OCI-LY7 (cell line): ENCODE measurements around the gene SCUBE2. TPM values are rescaled to one million over a fixed set of nuclear protein-coding genes. Genes with fewer than 3 reads are reported as not detected.

Experiments used
- BruUV-seq: library from RNA; stranded (reverse); fragments of 400-500 nt; replicated peaks from 2 replicates; lab custom pipeline; 2021; lab: Mats Ljungman, UMichigan
- CTCF ChIA-PET: fragments of 300-600 bp; sonication (Branson Sonifier 250); formaldehyde crosslinking; loops from one replicate; lab custom pipeline; 2022; ENCODE audit warnings: antibody characterized with exemption; ENCODE audit not compliant: unreplicated experiment; lab: Charles Lee
- POLR2A ChIA-PET: fragments of 300-600 bp; sonication (Branson Sonifier 250); formaldehyde crosslinking; loops from one replicate; lab custom pipeline; 2022; ENCODE audit warnings: antibody characterized with exemption; lab: Charles Lee
- DNase-seq: peaks from one replicate; pipeline ENCODE4 v3.0.0-alpha.2; 2015; ENCODE audit warnings: low spot score
- H2AFZ ChIP-seq: fragments of 200-600 bp; sonication (generic), shearing (Covaris generic); 2 replicates; pipeline ENCODE4 v1.6.1; 2014; ENCODE audit warnings: mild to moderate bottlenecking, antibody characterized with exemption, low read length, moderate library complexity
- H3K27ac ChIP-seq: fragments of 200-600 bp; sonication (generic); 2 replicates; pipeline ENCODE4 v1.5.1; 2014; ENCODE audit warnings: mixed run types, low read depth, mild to moderate bottlenecking, moderate library complexity, low read length, inconsistent platforms; ENCODE audit not compliant: poor library complexity, severe bottlenecking
- H3K36me3 ChIP-seq: fragments of 200-600 bp; sonication (generic); 2 replicates; pipeline ENCODE4 v1.6.1; 2014; ENCODE audit warnings: mild to moderate bottlenecking, antibody characterized with exemption, low read length, moderate library complexity, mixed read lengths; ENCODE audit not compliant: insufficient read depth
- H3K4me1 ChIP-seq: fragments of 200-600 bp; sonication (generic); 2 replicates; pipeline ENCODE4 v1.5.1; 2014; ENCODE audit warnings: mild to moderate bottlenecking, low read length; ENCODE audit not compliant: insufficient read depth, poor library complexity, severe bottlenecking
- H3K4me2 ChIP-seq: fragments of 200-600 bp; sonication (generic); 2 replicates; pipeline ENCODE4 v1.6.1; 2014; ENCODE audit warnings: mild to moderate bottlenecking, low read length
- H3K4me3 ChIP-seq: fragments of 200-600 bp; sonication (generic); 2 replicates; pipeline ENCODE4 v1.5.1; 2014; ENCODE audit warnings: mild to moderate bottlenecking, low read depth, low read length; ENCODE audit not compliant: poor library complexity, severe bottlenecking
- H3K79me2 ChIP-seq: fragments of 200-600 bp; sonication (generic); 2 replicates; pipeline ENCODE4 v1.6.1; 2016; ENCODE audit warnings: low read depth, mild to moderate bottlenecking, low read length, moderate library complexity, mixed read lengths; ENCODE audit not compliant: insufficient read depth
- H3K9me2 ChIP-seq: fragments of 200-600 bp; sonication (generic); 2 replicates; pipeline ENCODE4 v1.6.1; 2016; ENCODE audit warnings: mild to moderate bottlenecking, low read length, mixed read lengths; ENCODE audit not compliant: insufficient read depth
- H3K9me3 ChIP-seq: fragments of 200-600 bp; sonication (generic); 2 replicates; pipeline ENCODE4 v1.6.1; 2014; ENCODE audit warnings: mild to moderate bottlenecking, mixed run types, low read length, mixed read lengths
- H4K20me1 ChIP-seq: fragments of 200-600 bp; sonication (generic); 2 replicates; pipeline ENCODE4 v1.6.1; 2014; ENCODE audit warnings: mild to moderate bottlenecking, antibody characterized with exemption, low read length, moderate library complexity, mixed read lengths; ENCODE audit not compliant: insufficient read depth
- EZH2phosphoT487 ChIP-seq: fragments of 200-600 bp; sonication (generic); IDR thresholded peaks from 2 replicates; pipeline ENCODE4 v1.6.1; 2018; ENCODE audit warnings: low read depth, borderline replicate concordance, mild to moderate bottlenecking, mixed run types, antibody characterized with exemption, low read length, moderate library complexity, mixed read lengths
- intact Hi-C: fragments of 100-400 bp; cut with micrococcal nuclease; formaldehyde crosslinking; loops from one replicate; pipeline ENCODE4 v1.10.0; 2022; ENCODE audit not compliant: unreplicated experiment
- total RNA-seq, 2 experiments: library from RNA; depleted of rRNA in 1 of 2; stranded (reverse); fragments of >200 nt in 1 of 2; shearing (Covaris generic) in 1 of 2; gene quantifications; 2 replicates each; pipeline ENCODE4 v1.2.3, GENCODE V29; 2014 to 2022
- TF ChIP-seq, protein P1 (sequence below): fragments of 200-600 bp; sonication (generic); conservative IDR thresholded peaks from 2 replicates; pipeline ENCODE4 v1.5.1; 2014; ENCODE audit warnings: mild to moderate bottlenecking, antibody characterized with exemption, low read length, moderate library complexity, mixed read lengths

Gene SCUBE2
- total RNA-seq, 2 experiments from 2014 or later = not detected

DNA sequence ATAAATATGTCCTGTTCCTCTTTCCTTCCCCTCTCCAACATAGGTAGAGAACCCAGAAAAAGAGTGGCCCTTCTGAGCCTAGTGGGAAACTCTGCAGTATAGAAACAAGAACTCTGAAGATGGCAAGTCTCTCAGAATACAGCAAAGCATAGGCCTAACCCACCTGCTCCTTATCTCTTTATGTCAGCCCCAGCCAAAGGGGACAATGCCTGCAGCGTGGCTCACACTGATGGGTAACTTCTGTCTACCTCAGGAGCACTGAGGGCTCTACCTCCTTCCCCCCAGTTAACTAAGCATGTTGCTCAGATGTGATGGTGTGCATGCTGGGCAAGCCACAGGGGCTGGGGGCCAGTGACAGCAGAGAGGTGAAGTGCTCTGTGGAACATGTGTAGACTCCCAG lies 82.7 kb downstream of the SCUBE2 start:
- CTCF ChIA-PET = no interaction called here

DNA sequence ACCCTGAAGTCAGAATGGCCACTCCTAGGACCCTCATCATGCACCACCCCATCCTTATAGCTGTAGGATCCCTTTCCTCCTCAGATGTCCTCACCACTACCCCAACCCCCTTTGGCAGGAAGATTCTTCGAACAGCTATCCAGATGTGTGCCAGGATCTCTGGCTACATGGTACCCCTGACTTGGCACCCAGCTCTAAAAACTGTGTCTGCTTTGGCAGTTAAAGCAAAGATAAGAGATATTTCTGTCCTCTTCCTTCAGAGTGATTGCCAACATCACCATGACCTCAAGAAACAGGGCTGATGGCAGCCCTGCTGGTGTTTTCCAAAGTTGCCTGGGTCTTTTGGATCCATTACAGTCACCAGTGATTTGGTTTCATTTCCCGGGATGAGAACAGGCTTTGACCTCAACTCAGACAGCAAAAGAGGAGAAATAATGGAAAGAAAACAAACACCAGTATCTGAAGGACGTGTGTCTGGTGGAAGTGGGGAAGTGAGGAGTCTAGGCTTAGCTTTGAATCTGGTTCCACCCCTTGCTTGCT lies 83.3 kb downstream of the SCUBE2 start:
- H3K9me3 ChIP-seq = no peaks in the 10 kb centered on the region
- intact Hi-C loops = no loop called here
- H3K4me2 ChIP-seq = no peak overlapping the region
- H3K79me2 ChIP-seq = no peaks in the 10 kb centered on the region
- no peak overlapping the region for H3K27ac ChIP-seq
- ChIA-PET POLR2A (interaction anchor here (1.4 kb wide), 1 partner anchor 10 kb away, joined by 4 read pairs; no protein-coding TSS in a partner anchor), CTCF (interaction anchor here (1.1 kb wide), 1 partner anchor 129 kb away, joined by 3 read pairs; no protein-coding TSS in a partner anchor)
- no peaks in the 10 kb centered on the region for H4K20me1 ChIP-seq
- BruUV-seq = no TSS peak
- no peaks in the 10 kb centered on the region for H3K4me1 ChIP-seq
- no peak overlapping the region for H3K4me3 ChIP-seq
- no peaks in the 10 kb centered on the region for H3K9me2 ChIP-seq
- no peaks in the 10 kb centered on the region for H3K36me3 ChIP-seq
- no peak for DNase-seq
- TF ChIP-seq, protein P1, sequence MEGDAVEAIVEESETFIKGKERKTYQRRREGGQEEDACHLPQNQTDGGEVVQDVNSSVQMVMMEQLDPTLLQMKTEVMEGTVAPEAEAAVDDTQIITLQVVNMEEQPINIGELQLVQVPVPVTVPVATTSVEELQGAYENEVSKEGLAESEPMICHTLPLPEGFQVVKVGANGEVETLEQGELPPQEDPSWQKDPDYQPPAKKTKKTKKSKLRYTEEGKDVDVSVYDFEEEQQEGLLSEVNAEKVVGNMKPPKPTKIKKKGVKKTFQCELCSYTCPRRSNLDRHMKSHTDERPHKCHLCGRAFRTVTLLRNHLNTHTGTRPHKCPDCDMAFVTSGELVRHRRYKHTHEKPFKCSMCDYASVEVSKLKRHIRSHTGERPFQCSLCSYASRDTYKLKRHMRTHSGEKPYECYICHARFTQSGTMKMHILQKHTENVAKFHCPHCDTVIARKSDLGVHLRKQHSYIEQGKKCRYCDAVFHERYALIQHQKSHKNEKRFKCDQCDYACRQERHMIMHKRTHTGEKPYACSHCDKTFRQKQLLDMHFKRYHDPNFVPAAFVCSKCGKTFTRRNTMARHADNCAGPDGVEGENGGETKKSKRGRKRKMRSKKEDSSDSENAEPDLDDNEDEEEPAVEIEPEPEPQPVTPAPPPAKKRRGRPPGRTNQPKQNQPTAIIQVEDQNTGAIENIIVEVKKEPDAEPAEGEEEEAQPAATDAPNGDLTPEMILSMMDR = no peak
- TF ChIP-seq EZH2phosphoT487 = no peak
- H2AFZ ChIP-seq = no peak overlapping the region

More for the DNA sequence above, 82.7 kb downstream of the SCUBE2 start:
- H3K79me2 ChIP-seq = no peaks in the 10 kb centered on the region
- no peak overlapping the region for H3K4me2 ChIP-seq
- no peaks in the 10 kb centered on the region for H4K20me1 ChIP-seq
- TF ChIP-seq, protein P1 = no peak
- TF ChIP-seq EZH2phosphoT487 = no peak
- H3K9me2 ChIP-seq = no peaks in the 10 kb centered on the region
- H3K4me3 ChIP-seq = no peak overlapping the region
- no TSS peak for BruUV-seq
- H2AFZ ChIP-seq = no peak overlapping the region
- no peaks in the 10 kb centered on the region for H3K4me1 ChIP-seq
- intact Hi-C loops = no loop called here
- no peak for DNase-seq
- no peaks in the 10 kb centered on the region for H3K9me3 ChIP-seq
- H3K36me3 ChIP-seq = no peaks in the 10 kb centered on the region
- no peak overlapping the region for H3K27ac ChIP-seq
- POLR2A ChIA-PET = interaction anchor here (1.4 kb wide), 1 partner anchor 9 kb away, joined by 4 read pairs; no protein-coding TSS in a partner anchor

DNA sequence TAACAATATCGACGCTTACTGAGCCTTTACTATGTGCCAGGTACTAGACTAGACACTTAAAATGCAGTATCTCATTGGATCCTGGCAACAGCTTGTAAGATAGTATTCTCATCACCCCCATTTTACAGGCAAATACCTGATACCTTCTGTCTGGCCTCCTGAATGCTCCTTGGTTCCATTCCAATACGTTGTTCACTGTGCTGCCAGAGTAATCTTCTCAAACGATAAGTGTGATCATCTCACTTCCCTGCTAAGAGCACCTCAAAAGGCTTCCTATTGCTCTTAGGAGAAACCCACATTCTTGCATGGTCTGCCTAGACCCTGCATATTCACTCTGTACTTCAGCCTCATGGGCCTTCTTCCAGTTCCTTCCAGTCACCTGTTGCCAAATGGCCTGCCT lies 86.3 kb downstream of the SCUBE2 start:
- Histone ChIP-seq H3K4me3 (no peak overlapping the region), H4K20me1 (no peaks in the 10 kb centered on the region), H3K9me3 (no peaks in the 10 kb centered on the region), H3K4me1 (no peaks in the 10 kb centered on the region), H3K4me2 (no peak overlapping the region), H3K36me3 (no peaks in the 10 kb centered on the region), H3K79me2 (no peaks in the 10 kb centered on the region), H3K27ac (no peak overlapping the region), H2AFZ (no peak overlapping the region), H3K9me2 (no peaks in the 10 kb centered on the region)
- ChIA-PET CTCF (interaction anchor here (0.6 to 1.5 kb wide), 2 partner anchors 7 to 110 kb away, joined by 3 read pairs; no protein-coding TSS in a partner anchor), POLR2A (no interaction called here)
- intact Hi-C loops = no loop called here
- no peak for TF ChIP-seq EZH2phosphoT487
- TF ChIP-seq, protein P1 = no peak
- BruUV-seq = no TSS peak
- no peak for DNase-seq
